Natural killer cell (primary cell): ENCODE data around the gene COG2. TPM values are rescaled to one million over a fixed set of nuclear protein-coding genes. Genes with fewer than 3 reads are reported as not detected.

Source experiments
- ATAC-seq, 3 donors: fragments of 150-1000 bp in 2 of 3; fragments of 200-7000 bp in 1 of 3; cut with Tn5 transposase; 1 replicate in 1 of 3; 2 replicates in 2 of 3; pipeline ENCODE4 v1.10.0; 2021; ENCODE audit warnings: mild to moderate bottlenecking in 2 of 3, moderate library complexity in 2 of 3
- DNase-seq, 2 donors: peaks; one replicate each; pipeline versions ENCODE4 v3.0.0 to v3.0.0-alpha.2; 2013 to 2021; ENCODE audit warnings: mixed read lengths in 1 of 2
- H3K27ac ChIP-seq: one replicate; pipeline ENCODE4 v1.5.1; 2013; ENCODE audit warnings: mild to moderate bottlenecking, low read length
- H3K27me3 ChIP-seq: one replicate; pipeline ENCODE4 v1.6.1; 2013; ENCODE audit warnings: low read length; ENCODE audit not compliant: control insufficient read depth, insufficient read depth
- H3K36me3 ChIP-seq: one replicate; pipeline ENCODE4 v1.6.1; 2013; ENCODE audit warnings: low read length; ENCODE audit not compliant: control insufficient read depth, insufficient read depth
- H3K4me1 ChIP-seq: one replicate; pipeline ENCODE4 v1.6.1; 2013; ENCODE audit warnings: low read length; ENCODE audit not compliant: control insufficient read depth, insufficient read depth
- H3K4me3 ChIP-seq: one replicate; pipeline ENCODE4 v1.5.1; 2013; ENCODE audit warnings: low read length
- H3K9me3 ChIP-seq: one replicate; pipeline ENCODE4 v1.6.1; 2013; ENCODE audit warnings: low read length; ENCODE audit not compliant: control insufficient read depth, insufficient read depth
- H3K27ac Mint-ChIP-seq, 2 donors: one replicate each; pipeline ENCODE4 v1.8.0; 2022; ENCODE audit warnings: mild to moderate bottlenecking in 2 of 2, mixed read lengths in 2 of 2, moderate library complexity in 1 of 2
- H3K27me3 Mint-ChIP-seq, 2 donors: one replicate each; pipeline ENCODE4 v1.8.0; 2022; ENCODE audit warnings: low read depth in 2 of 2, mixed read lengths in 2 of 2
- H3K36me3 Mint-ChIP-seq: one replicate; pipeline ENCODE4 v1.8.0; 2022; ENCODE audit warnings: mixed read lengths
- H3K4me1 Mint-ChIP-seq, 2 donors: one replicate each; pipeline ENCODE4 v1.8.0; 2022; ENCODE audit warnings: mixed read lengths in 2 of 2
- H3K4me3 Mint-ChIP-seq: one replicate; pipeline ENCODE4 v1.8.0; 2022; ENCODE audit warnings: mild to moderate bottlenecking, moderate library complexity, mixed read lengths
- H3K9me3 Mint-ChIP-seq, 2 donors: one replicate each; pipeline ENCODE4 v1.8.0; 2022; ENCODE audit warnings: mixed read lengths in 2 of 2
- CTCF ChIP-seq: fragments of 200-600 bp; IDR thresholded peaks from one replicate; pipeline ENCODE4 v1.8.0; 2022; ENCODE audit warnings: antibody characterized with exemption
- WGBS: methylation state at CpG from one replicate; pipeline ENCODE4 v1.1.7; 2013; ENCODE audit warnings: missing lambda C conversion rate; ENCODE audit not compliant: insufficient coverage; 5-methylcytosine and 5-hydroxymethylcytosine counted together
- intact Hi-C: fragments of 100-400 bp; cut with micrococcal nuclease; formaldehyde crosslinking; loops from one replicate; pipeline ENCODE4 v1.14.2; 2022
- total RNA-seq, 4 donors: library from RNA; stranded (reverse); fragments of 120-200 nt in 1 of 4; gene quantifications; one replicate each; pipeline versions ENCODE4 v1.2.3 to v1.2.4, GENCODE V29; 2013 to 2022

COG2 gene
- total RNA-seq, 3 donors from 2014 or later (not counting 1 experiment from before 2014, with no cell fraction given) = 15.8 to 24.1 (median 17.5) TPM

GRCh38 chr1:230609208-230609607 is 33.1 kb upstream of the COG2 start:
- no peaks in the 10 kb centered on the region for H3K9me3 ChIP-seq
- H3K9me3 Mint-ChIP-seq = no peaks in the 10 kb centered on the region
- TF ChIP-seq CTCF = no peak

DNA sequence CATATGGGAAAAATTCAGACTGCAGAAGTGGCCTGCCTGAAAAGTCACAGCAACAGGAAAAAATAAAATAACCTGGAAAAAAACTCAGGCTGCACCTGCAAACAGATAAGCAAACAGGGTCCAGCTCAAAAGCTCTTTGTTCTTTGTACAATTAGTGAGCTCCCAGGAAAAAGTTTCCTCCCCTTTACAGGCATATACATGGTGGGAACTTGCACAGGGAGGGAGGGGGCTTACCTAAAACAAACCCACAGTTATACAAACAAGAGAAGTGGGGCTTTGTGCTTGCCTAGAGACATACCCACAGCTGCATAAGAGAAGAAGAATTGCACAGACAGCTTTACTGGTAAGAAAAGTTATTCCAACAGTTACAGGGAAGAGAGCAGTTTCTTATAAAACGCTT is 31.7 kb upstream of the COG2 start:
- Histone ChIP-seq H3K9me3 (no peaks in the 10 kb centered on the region), H3K4me1 (no peaks in the 10 kb centered on the region), H3K27ac (no peak overlapping the region), H3K36me3 (no peaks in the 10 kb centered on the region), H3K27me3 (no peaks in the 10 kb centered on the region), H3K4me3 (no peak overlapping the region)
- TF ChIP-seq CTCF = no peak
- no peaks in the 10 kb centered on the region for H3K9me3 Mint-ChIP-seq
- H3K27ac Mint-ChIP-seq = no peak overlapping the region
- no peaks in the 10 kb centered on the region for H3K36me3 Mint-ChIP-seq
- ATAC-seq = no peak
- H3K4me1 Mint-ChIP-seq = no peaks in the 10 kb centered on the region
- no peak for DNase-seq
- H3K4me3 Mint-ChIP-seq = no peak overlapping the region
- intact Hi-C loops = no loop called here
- 68% methylated on average over 1 of the region's 1 CpG for WGBS
- H3K27me3 Mint-ChIP-seq = peaks cover 9 to 41% of the 10 kb centered on the region in 2 donors

More at GRCh38 chr1:230609208-230609607, 33.1 kb upstream of the COG2 start:
- Mint-ChIP-seq H3K4me3 (no peak overlapping the region), H3K27ac (no peak overlapping the region), H3K4me1 (no peaks in the 10 kb centered on the region), H3K27me3 (peaks cover 9 to 32% of the 10 kb centered on the region in 2 donors), H3K36me3 (no peaks in the 10 kb centered on the region)
- DNase-seq (no peak), ATAC-seq (no peak)
- H3K36me3 ChIP-seq = no peaks in the 10 kb centered on the region
- no peaks in the 10 kb centered on the region for H3K27me3 ChIP-seq
- H3K4me3 ChIP-seq = no peak overlapping the region
- no peaks in the 10 kb centered on the region for H3K4me1 ChIP-seq
- 51% methylated on average over 2 of the region's 2 CpGs for WGBS
- no peak overlapping the region for H3K27ac ChIP-seq
- intact Hi-C loops = no loop called here

GRCh38 chr1:230611128-230611877 is 31.0 kb upstream of the COG2 start:
- H3K27ac Mint-ChIP-seq = no peak overlapping the region
- no peaks in the 10 kb centered on the region for H3K9me3 Mint-ChIP-seq
- no peak overlapping the region for H3K4me3 Mint-ChIP-seq
- no peak for DNase-seq
- TF ChIP-seq CTCF = no peak
- no peaks in the 10 kb centered on the region for H3K27me3 ChIP-seq
- H3K9me3 ChIP-seq = no peaks in the 10 kb centered on the region
- ATAC-seq = no peak
- H3K27me3 Mint-ChIP-seq = peaks cover 12 to 48% of the 10 kb centered on the region in 2 donors
- intact Hi-C loops = no loop called here
- no peaks in the 10 kb centered on the region for H3K36me3 ChIP-seq
- H3K4me1 ChIP-seq = no peaks in the 10 kb centered on the region
- no peak overlapping the region for H3K27ac ChIP-seq
- H3K4me1 Mint-ChIP-seq = no peaks in the 10 kb centered on the region
- WGBS = 88% methylated on average over 7 of the region's 7 CpGs
- H3K36me3 Mint-ChIP-seq = no peaks in the 10 kb centered on the region
- H3K4me3 ChIP-seq = no peak overlapping the region

DNA sequence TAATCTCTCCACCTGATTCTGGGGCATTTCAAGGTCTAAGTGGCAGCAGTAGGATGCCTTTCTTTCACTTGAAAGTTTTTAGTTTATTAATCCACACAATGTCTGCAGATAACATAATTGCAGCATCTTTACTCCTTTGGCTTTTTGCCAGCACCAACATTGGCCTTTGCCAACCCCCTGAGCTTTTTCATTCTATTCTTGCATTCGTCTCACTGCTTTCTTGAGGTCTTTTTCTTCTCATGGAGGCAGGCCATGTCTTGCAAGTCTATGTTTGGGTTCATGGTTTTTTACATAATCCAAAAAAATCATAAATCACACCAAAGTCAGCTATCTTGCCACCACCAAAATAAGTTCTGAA is 30.4 kb upstream of the COG2 start:
- 29% methylated on average over 1 of the region's 1 CpG for WGBS
- Histone ChIP-seq H3K9me3 (no peaks in the 10 kb centered on the region), H3K27me3 (no peaks in the 10 kb centered on the region), H3K36me3 (no peaks in the 10 kb centered on the region), H3K27ac (no peak overlapping the region), H3K4me3 (no peak overlapping the region), H3K4me1 (no peaks in the 10 kb centered on the region)
- no peaks in the 10 kb centered on the region for H3K4me1 Mint-ChIP-seq
- ATAC-seq = no peak
- no peak for TF ChIP-seq CTCF
- H3K4me3 Mint-ChIP-seq = no peak overlapping the region
- H3K27ac Mint-ChIP-seq = no peak overlapping the region
- intact Hi-C loops = no loop called here
- peaks cover 14 to 52% of the 10 kb centered on the region in 2 donors for H3K27me3 Mint-ChIP-seq
- no peak for DNase-seq
- no peaks in the 10 kb centered on the region for H3K9me3 Mint-ChIP-seq
- no peaks in the 10 kb centered on the region for H3K36me3 Mint-ChIP-seq
